ENCODE results near the gene STN1.
A peak's percentile ranks its signal among the peaks of the same experiment; 100 is the strongest.

STN1 gene

DNA sequence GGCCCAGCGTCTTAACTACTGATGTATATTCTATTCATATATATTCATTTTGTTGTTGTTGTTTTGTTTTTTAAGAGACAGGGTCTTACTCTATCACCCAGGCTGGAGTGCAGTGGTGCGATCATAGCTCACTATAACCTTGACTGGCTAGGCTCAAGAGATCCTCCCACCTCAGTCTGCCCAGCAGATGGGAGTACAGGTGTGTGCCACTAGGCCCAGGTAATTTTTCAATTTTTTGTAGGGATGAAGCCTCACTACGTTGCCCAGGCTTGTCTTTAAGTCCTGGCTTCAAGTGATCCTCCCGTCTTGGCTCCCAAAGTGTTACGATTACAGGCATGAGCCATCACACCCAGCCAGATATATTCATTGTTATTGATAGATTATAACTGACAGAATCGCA lies 12.9 kb upstream of the STN1 start:
- Histone ChIP-seq H3K4me3 (no peak overlapping the region), H3K27ac (no peak overlapping the region)

- Histone ChIP-seq H3K4me3 (no peak overlapping the region), H3K27ac (no peak overlapping the region)
Observed at GRCh38 chr10:103930449-103930848, 12.5 kb upstream of the STN1 start.

DNA sequence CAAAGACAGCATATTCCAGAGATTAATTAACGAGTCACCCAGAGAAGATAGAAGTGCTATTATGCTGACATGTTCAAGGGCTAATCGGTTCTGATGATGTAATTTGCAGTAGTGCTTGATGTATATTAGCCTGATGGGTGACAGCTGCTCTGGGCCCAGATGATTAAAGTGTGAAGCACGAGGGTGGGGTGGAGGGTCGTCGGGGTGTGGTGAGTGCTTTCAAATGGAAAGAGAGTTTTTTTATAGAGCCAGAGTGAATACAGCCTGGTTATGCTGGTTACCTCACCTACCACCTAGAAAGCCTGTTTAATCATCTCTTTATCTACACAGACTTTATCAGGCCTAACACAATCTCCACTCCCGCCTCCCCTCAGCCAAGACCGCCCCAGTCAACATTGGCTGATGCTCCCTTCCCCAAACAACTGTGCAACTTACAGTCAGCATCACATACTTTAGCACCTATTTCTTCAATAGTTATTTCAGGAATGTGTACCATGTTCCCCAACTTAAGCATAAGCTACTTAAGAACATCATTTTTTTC lies 11.5 kb upstream of the STN1 start:
- H3K27ac ChIP-seq = no peak overlapping the region
- H3K4me3 ChIP-seq = no peak overlapping the region

DNA sequence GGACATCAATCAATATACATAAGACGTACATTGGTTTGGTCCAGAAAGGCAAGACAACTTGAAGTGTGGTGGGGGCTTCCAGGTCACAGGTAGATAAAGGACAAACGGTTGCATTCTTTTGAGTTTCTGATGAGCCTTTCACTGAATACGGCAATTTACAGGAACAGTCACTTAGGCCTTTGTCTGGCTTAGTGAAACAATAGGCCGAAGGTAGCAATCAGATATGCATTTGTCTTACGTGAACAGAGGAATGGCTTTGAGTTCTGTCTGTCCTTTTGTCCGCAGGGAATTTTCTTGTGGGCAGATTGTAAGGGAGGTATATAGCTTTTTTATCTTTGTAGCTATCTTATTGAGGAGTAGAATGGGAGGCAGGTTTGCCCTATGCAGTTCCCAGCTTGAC lies 10.8 kb upstream of the STN1 start:
- Histone ChIP-seq H3K27ac (no peak overlapping the region), H3K4me3 (no peak overlapping the region)

- Histone ChIP-seq H3K4me3 (no peak overlapping the region), H3K27ac (no peak overlapping the region)
Observed at GRCh38 chr10:103926722-103927319, 8.8 kb upstream of the STN1 start.

- Histone ChIP-seq H3K27ac (no peak overlapping the region), H3K4me3 (no peak overlapping the region)
Observed at GRCh38 chr10:103925591-103925990, 7.6 kb upstream of the STN1 start.

DNA sequence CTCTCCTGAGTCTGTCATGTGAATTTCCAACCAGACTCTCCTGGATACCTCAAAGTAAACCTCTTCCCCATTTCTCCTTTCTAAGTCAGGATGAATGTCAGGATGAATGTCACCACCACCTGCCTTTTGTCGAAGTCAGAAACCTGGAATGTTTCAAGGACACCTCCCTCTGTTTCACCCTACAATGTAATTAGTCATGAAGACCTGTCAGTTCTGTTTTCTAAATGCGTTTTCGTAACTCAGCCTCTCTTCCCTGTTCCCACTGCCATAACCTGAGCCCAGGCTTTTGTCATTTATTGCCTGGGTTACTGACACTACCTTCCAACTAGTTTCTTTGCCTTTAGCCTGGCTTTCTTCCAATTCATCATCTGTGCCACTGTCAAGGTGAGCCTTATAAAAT lies 5.5 kb upstream of the STN1 start:
- Histone ChIP-seq H3K27ac (peak overlapping the region in 5 of 21 experiments; percentile 28 to 50 (median 31)), H3K4me3 (no peak overlapping the region)

DNA sequence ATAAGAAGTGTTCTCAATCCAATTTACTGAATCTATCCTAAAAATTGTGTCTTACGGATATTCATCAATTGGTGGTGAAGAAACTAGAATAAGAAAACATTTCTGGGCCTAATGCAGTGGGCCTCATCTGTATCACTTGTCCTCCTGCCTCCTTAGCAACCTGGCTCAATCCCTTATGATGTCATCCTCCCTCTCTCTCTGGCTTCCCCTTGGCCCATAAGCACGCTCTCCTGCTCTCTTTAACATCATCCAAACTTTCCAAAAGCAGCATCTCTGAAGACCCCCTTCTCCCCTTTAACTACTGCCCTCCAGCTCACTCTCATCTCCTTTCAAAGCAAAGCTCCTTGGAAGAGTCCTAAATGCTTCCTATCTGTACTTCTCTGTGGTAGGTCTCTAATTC lies 4.7 kb upstream of the STN1 start:
- peak overlapping the region in 3 of 21 experiments; percentile 28 to 50 (median 39) for H3K27ac ChIP-seq
- no peak overlapping the region for H3K4me3 ChIP-seq

DNA sequence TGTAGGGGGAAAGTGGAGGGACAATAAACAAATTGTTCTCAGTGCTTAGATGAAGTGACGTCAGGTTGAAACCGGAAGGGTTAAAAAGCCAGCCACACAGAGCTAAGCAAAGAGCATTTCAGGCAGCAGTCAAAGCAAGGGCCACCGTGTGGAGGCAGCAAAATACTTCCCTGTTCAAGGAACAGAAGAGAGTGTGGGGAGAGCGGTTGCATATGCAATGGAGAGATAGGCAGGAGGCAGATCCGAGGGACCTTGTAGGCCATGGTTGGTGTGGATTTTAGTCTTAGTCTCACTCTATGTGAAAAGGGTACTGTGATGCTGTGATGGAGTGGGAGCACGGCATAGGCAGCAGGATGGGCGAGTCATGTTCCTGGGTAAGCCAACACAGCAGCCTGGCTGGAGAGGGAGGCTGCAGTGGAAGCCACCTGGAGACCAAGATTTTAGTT lies 3.8 kb upstream of the STN1 start:
- Histone ChIP-seq H3K4me3 (no peak overlapping the region), H3K27ac (no peak overlapping the region)

DNA sequence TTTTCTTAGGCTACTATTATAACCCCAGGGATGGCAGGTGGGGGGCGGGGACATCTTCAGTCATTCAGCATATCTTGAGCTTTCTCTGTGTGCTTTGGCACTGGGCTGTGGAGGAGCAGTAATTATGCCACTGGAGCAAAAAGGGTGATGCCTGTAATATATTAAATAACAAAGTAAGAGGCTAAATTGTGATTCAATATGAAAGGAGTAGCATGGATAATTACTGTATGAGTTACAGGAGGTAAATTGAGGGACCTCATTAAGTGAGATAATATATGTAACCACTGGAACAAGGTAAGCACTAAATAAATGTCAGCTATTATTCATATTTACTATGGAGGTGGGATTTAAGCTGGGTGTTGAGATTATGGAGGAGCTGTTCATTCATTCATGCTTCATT lies 3.3 kb upstream of the STN1 start:
- H3K4me3 ChIP-seq = no peak overlapping the region
- no peak overlapping the region for H3K27ac ChIP-seq

GRCh38 chr10:103919648-103920025 lies 1.7 kb upstream of the STN1 start:
- Histone ChIP-seq H3K4me3 (no peak overlapping the region), H3K27ac (peak overlapping the region in 6 of 21 experiments; percentile 19 to 43 (median 23))

- Histone ChIP-seq H3K4me3 (peak overlapping the region; percentile 44 to 73 (median 62)), H3K27ac (peak overlapping the region; percentile 84 to 99 (median 95))
Observed at GRCh38 chr10:103917302-103918052, 507 bp downstream of the STN1 start.

DNA sequence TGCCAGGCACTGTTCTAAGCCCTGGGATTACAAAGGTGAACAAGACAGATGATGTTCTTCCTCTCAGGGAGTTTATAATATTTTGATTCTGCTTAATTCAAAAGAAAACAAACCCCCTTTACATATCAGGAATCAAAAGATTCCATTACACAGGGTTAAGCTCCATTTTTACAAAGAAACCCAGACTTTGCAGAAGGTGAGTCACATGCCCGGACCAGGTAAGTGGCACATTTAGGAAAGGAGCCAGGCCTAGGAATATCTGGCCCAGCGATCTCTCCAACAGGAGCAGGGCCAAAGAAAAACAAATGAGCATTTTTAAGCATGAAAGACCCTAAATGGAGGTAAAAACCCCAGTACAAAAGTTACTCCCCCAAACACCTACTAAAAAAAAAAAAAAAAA lies 1.1 kb downstream of the STN1 start:
- H3K4me3 ChIP-seq = peak overlapping the region; percentile 44 to 73 (median 62)
- H3K27ac ChIP-seq = peak overlapping the region in 20 of 21 experiments; percentile 86 to 99 (median 95)

DNA sequence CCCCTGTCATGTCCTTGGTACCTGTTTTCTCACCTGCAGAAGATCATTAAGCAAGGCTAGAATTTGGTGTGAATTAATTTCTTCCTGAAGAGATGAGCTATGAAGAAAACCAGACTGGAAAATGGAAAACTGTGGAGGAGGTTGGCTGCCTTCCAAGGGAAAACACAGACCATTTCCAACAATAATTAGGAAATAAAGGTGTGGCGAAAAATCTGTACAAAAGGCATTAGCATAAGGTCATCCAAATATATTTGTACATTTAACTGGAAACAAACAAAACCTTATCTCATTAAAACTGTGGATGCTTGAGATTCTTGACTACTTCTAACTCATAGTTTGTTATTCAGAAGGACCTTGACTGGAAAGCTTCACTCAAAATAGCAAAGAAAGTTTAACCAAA lies 1.7 kb downstream of the STN1 start:
- Histone ChIP-seq H3K4me3 (peak overlapping the region; percentile 44 to 73 (median 62)), H3K27ac (peak overlapping the region in 20 of 21 experiments; percentile 36 to 99 (median 95))

- H3K4me3 ChIP-seq = peak overlapping the region; percentile 14 to 73 (median 62)
- H3K27ac ChIP-seq = peak overlapping the region in 20 of 21 experiments; percentile 25 to 99 (median 95)
Observed at GRCh38 chr10:103915796-103916195, 2.2 kb downstream of the STN1 start.

- Histone ChIP-seq H3K27ac (peak overlapping the region in 12 of 21 experiments; percentile 28 to 93 (median 60)), H3K4me3 (no peak overlapping the region)
Observed at GRCh38 chr10:103912759-103913158, 5.2 kb downstream of the STN1 start.

GRCh38 chr10:103911021-103911459 lies 6.9 kb downstream of the STN1 start:
- Histone ChIP-seq H3K4me3 (no peak overlapping the region), H3K27ac (peak overlapping the region in 19 of 21 experiments; percentile 21 to 93 (median 75))

GRCh38 chr10:103910442-103911012 lies 7.5 kb downstream of the STN1 start:
- H3K27ac ChIP-seq = peak overlapping the region in 20 of 21 experiments; percentile 8 to 93 (median 68)
- no peak overlapping the region for H3K4me3 ChIP-seq

DNA sequence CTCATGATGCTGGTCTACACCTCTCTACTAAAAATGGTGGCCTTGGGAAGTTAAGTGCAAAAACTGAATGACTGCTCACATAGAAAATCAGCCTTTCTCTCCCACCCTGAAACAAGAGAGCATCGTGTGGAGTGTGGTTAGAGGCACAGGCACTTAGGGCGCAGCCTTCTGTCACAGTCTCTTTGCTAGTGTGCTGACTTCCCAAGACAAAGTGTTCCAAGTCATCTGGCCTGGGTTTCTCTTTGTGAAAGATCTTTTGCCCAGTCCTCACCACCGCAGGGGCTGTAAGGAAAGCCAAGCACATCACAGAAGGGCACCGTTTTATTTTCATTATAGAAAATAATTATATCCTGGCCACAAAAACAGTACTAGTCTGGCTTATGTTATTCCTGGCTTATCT lies 12.5 kb downstream of the STN1 start:
- Histone ChIP-seq H3K27ac (peak overlapping the region in 10 of 21 experiments; percentile 13 to 86 (median 60)), H3K4me3 (no peak overlapping the region)

- peak overlapping the region in 8 of 21 experiments; percentile 13 to 67 (median 24) for H3K27ac ChIP-seq
- no peak overlapping the region for H3K4me3 ChIP-seq
Observed at GRCh38 chr10:103901299-103901698, 16.7 kb downstream of the STN1 start.
